Mucosa of rectum (tissue), 2 donors: ENCODE data around the gene CCDC8.
"Not testable (repeated sequence)": the region's sequence is repeated elsewhere in the genome, so short reads cannot be mapped to it uniquely, and the experiment has no call there.

ENCODE experiments used
- H3K27ac ChIP-seq, 2 donors: one replicate each; pipeline ENCODE4 v1.7.0; 2013; ENCODE audit warnings: inconsistent platforms in 2 of 2, low read depth in 2 of 2, low read length in 2 of 2
- H3K27me3 ChIP-seq, 2 donors: one replicate each; pipeline ENCODE4 v1.7.0; 2013; ENCODE audit warnings: low read length in 2 of 2; ENCODE audit not compliant: control insufficient read depth in 2 of 2, insufficient read depth in 2 of 2
- H3K36me3 ChIP-seq, 2 donors: one replicate each; pipeline ENCODE4 v1.7.0; 2013; ENCODE audit warnings: low read length in 2 of 2; ENCODE audit not compliant: control insufficient read depth in 2 of 2, insufficient read depth in 2 of 2
- H3K4me1 ChIP-seq, 2 donors: one replicate each; pipeline ENCODE4 v1.7.0; 2013; ENCODE audit warnings: low read length in 2 of 2, mild to moderate bottlenecking in 1 of 2; ENCODE audit not compliant: control insufficient read depth in 2 of 2, insufficient read depth in 2 of 2
- H3K4me3 ChIP-seq, 2 donors: one replicate each; pipeline ENCODE4 v1.7.0; 2013; ENCODE audit warnings: low read length in 2 of 2
- H3K9ac ChIP-seq, 2 donors: one replicate each; pipeline ENCODE4 v1.7.0; 2013; ENCODE audit warnings: low read length in 2 of 2, low read depth in 1 of 2, mild to moderate bottlenecking in 1 of 2
- H3K9me3 ChIP-seq, 2 donors: one replicate each; pipeline ENCODE4 v1.7.0; 2013; ENCODE audit warnings: low read length in 2 of 2; ENCODE audit not compliant: control insufficient read depth in 2 of 2
- donor health status: healthy.
- donor health status: Normal muscosa, but diverticular disease.

CCDC8 gene

GRCh38 chr19:46414899-46415298 is 1.5 kb upstream of the CCDC8 start:
- not testable (repeated sequence) for H3K4me1 ChIP-seq, H3K9me3 ChIP-seq, H3K4me3 ChIP-seq, H3K27ac ChIP-seq, H3K36me3 ChIP-seq, H3K9ac ChIP-seq
- H3K27me3 ChIP-seq: peaks cover 23 to 35% of the 10 kb centered on the region in 2 donors

GRCh38 chr19:46412650-46413261 is 608 bp downstream of the CCDC8 start:
- Histone ChIP-seq H3K9me3 (no peaks in the 10 kb centered on the region), H3K27me3 (peaks cover 30 to 43% of the 10 kb centered on the region in 2 donors), H3K27ac (peak overlapping the region; percentile 13 to 43), H3K4me3 (peak overlapping the region; percentile 47 to 67), H3K36me3 (no peaks in the 10 kb centered on the region), H3K9ac (peak overlapping the region; percentile 32 to 51), H3K4me1 (peaks cover 0 to 2% of the 10 kb centered on the region in 2 donors)

GRCh38 chr19:46411925-46412649 is 1.3 kb downstream of the CCDC8 start:
- Histone ChIP-seq H3K27me3 (peaks cover 31 to 45% of the 10 kb centered on the region in 2 donors), H3K9ac (no peak overlapping the region), H3K27ac (no peak overlapping the region), H3K36me3 (no peaks in the 10 kb centered on the region), H3K4me1 (peaks cover 0 to 2% of the 10 kb centered on the region in 2 donors), H3K9me3 (no peaks in the 10 kb centered on the region), H3K4me3 (peak overlapping the region in 1 of 2 donors; percentile 26)

GRCh38 chr19:46411088-46411924 is 2.1 kb downstream of the CCDC8 start:
- H3K27ac ChIP-seq: no peak overlapping the region

GRCh38 chr19:46410205-46411087 is 2.9 kb downstream of the CCDC8 start:
- Histone ChIP-seq H3K4me1 (no peaks in the 10 kb centered on the region), H3K27ac (no peak overlapping the region), H3K9me3 (no peaks in the 10 kb centered on the region), H3K27me3 (peaks cover 32 to 47% of the 10 kb centered on the region in 2 donors), H3K9ac (no peak overlapping the region), H3K4me3 (no peak overlapping the region), H3K36me3 (no peaks in the 10 kb centered on the region)

More at GRCh38 chr19:46411088-46411924, 2.1 kb downstream of the CCDC8 start:
- Histone ChIP-seq H3K36me3 (no peaks in the 10 kb centered on the region), H3K9me3 (no peaks in the 10 kb centered on the region), H3K9ac (no peak overlapping the region), H3K27me3 (peaks cover 26 to 42% of the 10 kb centered on the region in 2 donors), H3K4me3 (peak overlapping the region in 1 of 2 donors; percentile 26), H3K4me1 (peaks cover 0 to 2% of the 10 kb centered on the region in 2 donors)

GRCh38 chr19:46409191-46409590 is 4.2 kb downstream of the CCDC8 start:
- Histone ChIP-seq H3K9me3 (no peaks in the 10 kb centered on the region), H3K36me3 (no peaks in the 10 kb centered on the region), H3K4me1 (peaks cover 7% of the 10 kb centered on the region in 2 donors), H3K27me3 (peaks cover 27 to 44% of the 10 kb centered on the region in 2 donors), H3K4me3 (no peak overlapping the region), H3K9ac (no peak overlapping the region), H3K27ac (no peak overlapping the region)

GRCh38 chr19:46408664-46409039 is 4.7 kb downstream of the CCDC8 start:
- Histone ChIP-seq H3K27ac (peak overlapping the region in 1 of 2 donors; percentile 9), H3K36me3 (no peaks in the 10 kb centered on the region), H3K4me3 (no peak overlapping the region), H3K9me3 (no peaks in the 10 kb centered on the region), H3K4me1 (peaks cover 11 to 13% of the 10 kb centered on the region in 2 donors), H3K9ac (peak overlapping the region in 1 of 2 donors; percentile 7), H3K27me3 (peaks cover 27 to 42% of the 10 kb centered on the region in 2 donors)

- H3K4me3 ChIP-seq: no peak overlapping the region
- no peaks in the 10 kb centered on the region for H3K36me3 ChIP-seq
- H3K27me3 ChIP-seq: peaks cover 26 to 36% of the 10 kb centered on the region in 2 donors
- peaks cover 12 to 14% of the 10 kb centered on the region in 2 donors for H3K4me1 ChIP-seq
- peak overlapping the region; percentile 7 to 17 for H3K9ac ChIP-seq
- peak overlapping the region in 1 of 2 donors; percentile 9 for H3K27ac ChIP-seq
- H3K9me3 ChIP-seq: no peaks in the 10 kb centered on the region
These were observed 5.3 kb downstream of the CCDC8 start for GRCh38 chr19:46407856-46408663.

GRCh38 chr19:46406976-46407375 is 6.4 kb downstream of the CCDC8 start:
- peaks cover 25 to 29% of the 10 kb centered on the region in 2 donors for H3K27me3 ChIP-seq
- no peaks in the 10 kb centered on the region for H3K9me3 ChIP-seq
- no peak overlapping the region for H3K9ac ChIP-seq
- no peaks in the 10 kb centered on the region for H3K36me3 ChIP-seq
- no peak overlapping the region for H3K27ac ChIP-seq
- no peak overlapping the region for H3K4me3 ChIP-seq
- H3K4me1 ChIP-seq: peaks cover 12 to 14% of the 10 kb centered on the region in 2 donors
